NCI-H2081 treated with DMSO at 0.1 percent for 48 hours (cell line): ENCODE results near the gene SLCO4C1.
"Not testable (repeated sequence)": the region's sequence is repeated elsewhere in the genome, so short reads cannot be mapped to it uniquely, and the experiment has no call there.

ENCODE experiments used
- DNase-seq: peaks from one replicate; lab custom pipeline; 2025; lab: John Stamatoyannopoulos, UW

SLCO4C1 gene, protein sequence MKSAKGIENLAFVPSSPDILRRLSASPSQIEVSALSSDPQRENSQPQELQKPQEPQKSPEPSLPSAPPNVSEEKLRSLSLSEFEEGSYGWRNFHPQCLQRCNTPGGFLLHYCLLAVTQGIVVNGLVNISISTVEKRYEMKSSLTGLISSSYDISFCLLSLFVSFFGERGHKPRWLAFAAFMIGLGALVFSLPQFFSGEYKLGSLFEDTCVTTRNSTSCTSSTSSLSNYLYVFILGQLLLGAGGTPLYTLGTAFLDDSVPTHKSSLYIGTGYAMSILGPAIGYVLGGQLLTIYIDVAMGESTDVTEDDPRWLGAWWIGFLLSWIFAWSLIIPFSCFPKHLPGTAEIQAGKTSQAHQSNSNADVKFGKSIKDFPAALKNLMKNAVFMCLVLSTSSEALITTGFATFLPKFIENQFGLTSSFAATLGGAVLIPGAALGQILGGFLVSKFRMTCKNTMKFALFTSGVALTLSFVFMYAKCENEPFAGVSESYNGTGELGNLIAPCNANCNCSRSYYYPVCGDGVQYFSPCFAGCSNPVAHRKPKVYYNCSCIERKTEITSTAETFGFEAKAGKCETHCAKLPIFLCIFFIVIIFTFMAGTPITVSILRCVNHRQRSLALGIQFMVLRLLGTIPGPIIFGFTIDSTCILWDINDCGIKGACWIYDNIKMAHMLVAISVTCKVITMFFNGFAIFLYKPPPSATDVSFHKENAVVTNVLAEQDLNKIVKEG

DNA sequence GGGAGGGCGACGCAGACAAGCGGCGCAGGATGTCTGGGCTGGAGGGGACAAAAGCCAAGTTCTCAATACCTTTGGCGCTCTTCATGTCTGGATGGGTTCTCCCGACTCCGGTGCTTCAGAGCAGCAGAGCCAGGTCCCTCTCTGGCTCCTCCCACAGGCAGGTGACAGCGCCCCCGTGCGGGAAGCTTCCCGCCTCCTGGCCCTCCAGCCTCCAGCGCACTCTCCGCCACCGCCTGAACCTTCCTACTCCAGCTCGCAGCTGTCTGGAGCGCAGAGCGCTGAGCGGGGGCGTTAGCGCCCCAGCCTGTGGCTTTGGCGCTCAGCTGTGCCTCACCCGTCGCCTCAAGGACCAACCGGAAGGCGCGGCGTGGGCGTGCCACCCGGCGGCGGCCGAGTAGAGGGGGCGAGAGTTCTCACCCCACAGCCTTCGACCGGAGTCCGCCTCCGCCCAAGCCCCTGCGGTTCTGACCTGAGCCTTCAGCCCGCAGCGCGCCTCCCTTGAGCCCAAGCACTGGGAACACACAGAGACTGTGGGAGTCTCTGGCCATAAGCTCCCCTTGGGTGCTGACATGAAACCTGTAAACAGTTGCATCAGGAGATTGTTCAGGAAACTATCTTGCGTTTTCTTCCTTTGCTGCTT lies at the start of gene SLCO4C1:
TSS of gene SLCO4C1 (minus strand) at position 107 of the 640 bp plus-strand sequence. CDS start at position 85, 22 bp downstream.
- peak; percentile 9 for DNase-seq

- no peak for DNase-seq
Observed at GRCh38 chr5:102341681-102342288, 45.7 kb upstream of the SLCO4C1 start.

DNA sequence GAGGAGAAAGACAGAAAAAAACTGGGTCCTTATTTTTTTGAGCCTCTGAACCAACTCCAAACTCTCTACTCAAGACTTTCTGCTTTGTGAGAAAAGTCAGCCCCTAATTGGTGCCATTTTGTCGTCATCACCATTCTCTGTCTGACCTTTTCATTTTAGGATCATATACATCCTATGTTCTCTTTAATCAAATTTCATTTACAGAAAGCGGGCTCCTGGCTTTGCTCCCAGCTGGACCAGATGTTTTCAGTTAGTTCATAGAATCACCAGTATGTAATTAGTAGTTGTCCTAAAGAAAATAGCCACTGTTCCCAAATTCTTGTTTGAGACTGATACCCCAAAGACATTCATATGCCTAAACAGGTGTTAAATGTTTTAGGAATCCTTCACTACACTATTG lies 28.6 kb upstream of the SLCO4C1 start:
- DNase-seq = no peak

DNA sequence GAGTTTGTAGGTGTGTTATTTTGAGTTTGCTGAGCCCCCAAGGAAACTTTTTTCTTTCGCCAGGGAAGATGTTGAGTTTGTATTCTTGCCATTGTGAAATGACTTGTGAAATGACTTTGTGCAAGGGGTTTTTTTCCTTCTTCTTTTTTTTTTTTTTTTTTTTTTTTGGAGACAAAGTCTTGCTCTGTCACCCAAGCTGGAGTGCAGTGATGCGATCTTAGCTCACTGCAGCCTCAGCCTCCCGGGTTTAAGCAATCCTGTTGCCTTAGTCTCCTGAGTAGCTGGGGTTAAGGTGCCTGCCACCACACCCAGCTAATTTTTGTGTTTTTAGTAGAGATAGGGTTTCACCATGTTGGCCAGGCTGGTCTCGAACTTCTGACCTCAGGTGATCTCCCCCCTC lies 22.7 kb upstream of the SLCO4C1 start:
- not testable (repeated sequence) for DNase-seq

DNA sequence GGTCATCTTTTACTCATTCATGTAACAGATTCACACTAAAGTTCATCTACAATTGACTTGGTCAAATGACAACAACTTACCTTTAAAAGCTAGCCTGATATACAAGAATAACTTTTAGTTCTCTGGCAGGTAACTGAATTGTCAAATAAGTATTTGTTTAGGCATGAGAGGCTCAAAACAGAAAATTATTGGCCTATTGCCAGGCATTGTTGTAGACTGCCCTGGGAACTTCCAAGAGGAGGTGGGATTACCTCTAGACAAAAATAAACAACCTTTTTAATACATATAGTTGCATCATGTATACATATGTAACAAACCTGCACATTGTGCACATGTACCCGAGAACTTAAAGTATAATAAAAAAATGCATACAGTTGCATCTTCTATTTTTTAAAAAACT lies 18.2 kb upstream of the SLCO4C1 start:
- DNase-seq = no peak

DNA sequence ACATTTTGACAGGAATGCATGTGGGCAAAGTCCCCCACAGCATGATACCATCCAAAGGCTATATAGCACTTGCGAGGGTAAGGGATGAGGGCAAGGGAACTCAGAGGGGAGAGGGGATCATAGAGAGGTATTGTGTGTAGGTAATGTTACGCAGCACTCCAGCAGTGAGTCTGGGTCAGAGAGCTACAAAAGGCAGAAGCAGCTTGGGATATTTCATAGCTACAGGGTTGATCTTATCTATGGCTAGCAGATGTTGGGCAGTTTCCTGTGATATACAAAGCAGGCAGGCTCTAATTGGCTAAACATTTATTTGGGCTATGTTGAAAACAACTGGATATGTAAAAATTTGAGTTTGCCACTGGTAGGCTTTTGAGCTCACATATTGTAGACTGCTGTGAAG lies 17.8 kb upstream of the SLCO4C1 start:
- no peak for DNase-seq

- DNase-seq = no peak
Observed at GRCh38 chr5:102312586-102313370, 16.7 kb upstream of the SLCO4C1 start.

- no peak for DNase-seq
Observed at GRCh38 chr5:102309586-102309985, 13.5 kb upstream of the SLCO4C1 start.

DNA sequence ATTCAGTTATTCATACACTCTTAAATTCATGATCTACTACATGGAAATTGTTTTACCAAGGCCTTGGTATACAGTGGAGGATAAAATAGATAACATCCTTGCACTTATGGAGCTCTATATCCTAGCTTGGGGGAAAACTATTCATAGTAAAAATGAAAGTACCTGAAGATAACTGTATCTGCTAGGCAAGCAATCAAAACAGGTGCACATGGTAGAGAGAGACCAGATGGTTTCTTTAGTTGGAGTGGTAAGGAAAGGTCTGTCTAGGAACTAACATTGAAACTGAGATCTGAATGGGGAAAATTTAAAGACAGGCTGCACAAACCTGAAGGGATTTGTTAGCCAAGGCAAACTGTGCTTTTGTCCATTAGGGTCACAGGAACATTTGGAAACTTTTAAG lies 11.1 kb upstream of the SLCO4C1 start:
- DNase-seq = no peak

DNA sequence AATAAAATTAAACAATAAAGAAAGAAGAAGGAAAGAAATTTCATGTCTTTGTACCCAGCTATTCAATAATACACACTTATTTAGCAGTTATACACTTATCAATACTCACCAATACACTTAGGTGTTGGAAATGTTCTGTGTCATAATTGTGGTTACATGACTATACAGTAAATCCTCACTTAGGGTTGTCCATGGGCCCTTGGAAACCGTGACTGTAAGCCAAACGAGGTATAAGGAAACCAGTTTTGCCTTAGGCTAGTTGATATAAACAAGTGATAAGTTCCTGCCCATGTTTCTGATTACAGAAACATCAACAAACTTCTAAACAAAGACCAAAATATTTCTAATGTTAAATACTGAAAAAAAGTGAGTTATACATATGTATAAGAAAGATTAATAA lies 10.0 kb upstream of the SLCO4C1 start:
- DNase-seq = no peak

- DNase-seq = no peak
Observed at GRCh38 chr5:102295534-102296177, 428 bp downstream of the SLCO4C1 start.

DNA sequence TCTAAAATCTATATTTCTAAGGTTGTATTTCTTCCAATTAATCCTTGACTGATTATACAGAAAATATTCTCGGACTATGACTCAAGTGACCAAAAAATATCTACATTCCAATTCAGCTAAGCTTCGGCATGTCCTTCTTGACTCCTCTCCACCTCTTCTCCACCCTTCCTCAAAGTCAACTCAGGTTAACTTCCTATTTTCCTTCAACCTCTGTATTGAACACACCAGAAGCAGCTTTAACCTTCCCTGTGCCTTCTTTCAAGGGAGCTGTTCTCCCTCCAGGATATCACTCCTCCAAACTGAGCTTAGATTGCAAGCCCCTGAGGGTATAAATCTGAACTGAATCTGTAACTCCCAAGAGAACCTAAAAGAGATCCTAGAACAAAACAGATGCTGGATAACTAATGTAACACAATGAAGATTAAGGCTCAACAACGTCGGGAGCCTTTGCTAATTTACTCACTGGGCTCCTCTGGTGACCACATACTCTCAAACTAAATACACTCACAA lies 1.1 kb downstream of the SLCO4C1 start:
- DNase-seq = no peak

- no peak for DNase-seq
Observed at GRCh38 chr5:102290004-102290403, 6.1 kb downstream of the SLCO4C1 start.

- no peak for DNase-seq
Observed at GRCh38 chr5:102289251-102289899, 6.7 kb downstream of the SLCO4C1 start.

DNA sequence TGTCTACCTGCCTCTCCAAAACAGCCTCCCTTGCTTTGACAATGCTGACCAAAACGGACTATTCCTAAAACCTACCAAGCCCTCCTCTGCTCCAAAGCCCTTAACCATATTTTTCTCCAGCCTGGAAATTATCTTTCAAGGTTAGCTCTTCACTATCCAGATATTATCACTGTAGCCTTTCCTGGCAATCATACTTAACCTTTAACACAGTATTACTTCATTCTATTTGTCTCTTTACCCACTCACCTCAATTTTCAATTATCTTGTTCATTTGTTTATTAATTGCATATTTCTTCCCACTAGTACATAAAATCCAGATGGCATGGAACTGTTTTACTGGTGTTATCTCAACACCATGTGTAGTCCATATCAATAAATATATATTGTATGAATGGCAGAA lies 7.5 kb downstream of the SLCO4C1 start:
- DNase-seq = no peak

DNA sequence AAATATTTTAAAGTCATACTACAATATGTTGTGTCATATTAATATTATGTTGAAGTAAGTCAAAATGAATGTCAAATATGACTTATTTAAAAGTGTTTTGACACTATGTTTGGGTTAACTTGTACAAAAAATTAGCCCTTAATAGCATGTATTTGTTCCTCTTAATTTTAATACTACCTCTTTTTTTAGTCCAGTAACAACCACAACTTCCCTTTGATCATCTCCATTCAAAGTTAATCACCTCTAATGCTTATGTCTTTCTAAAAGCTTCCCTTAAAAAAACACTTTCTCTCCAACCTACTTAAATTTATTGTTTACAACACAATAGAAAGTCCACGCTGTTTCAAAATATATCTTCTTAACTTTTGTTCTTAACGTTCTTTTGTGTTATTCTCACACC lies 9.6 kb downstream of the SLCO4C1 start:
- no peak for DNase-seq

- DNase-seq = no peak
Observed at GRCh38 chr5:102283102-102283797, 12.8 kb downstream of the SLCO4C1 start.

DNA sequence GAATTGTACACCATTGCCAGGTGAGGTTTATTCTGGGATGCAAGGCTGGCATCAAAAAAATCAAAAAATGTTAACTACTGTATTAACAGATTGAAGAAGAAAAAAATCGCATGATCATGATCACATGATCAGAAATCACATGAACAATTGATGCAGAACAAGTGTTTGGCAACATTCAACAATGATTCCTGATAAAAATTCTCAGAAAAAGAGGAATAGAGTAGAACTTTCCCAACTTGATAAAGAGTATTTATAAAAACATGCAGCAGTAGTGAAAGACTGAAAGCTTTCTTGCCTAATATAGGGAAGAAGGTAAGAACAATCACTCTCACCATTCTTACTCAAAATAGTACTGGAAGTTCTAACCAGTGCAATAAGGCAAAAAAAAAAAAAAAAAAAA lies 16.4 kb downstream of the SLCO4C1 start:
- no peak for DNase-seq

- no peak for DNase-seq
Observed at GRCh38 chr5:102278231-102278630, 17.9 kb downstream of the SLCO4C1 start.

GRCh38 chr5:102277144-102277543 lies 18.9 kb downstream of the SLCO4C1 start:
- DNase-seq = no peak
